GM19468 (cell line): ENCODE results near the gene AFAP1.

Experiments used
- ATAC-seq: cut with Tn5 transposase; IDR thresholded peaks from one replicate; pipeline ENCODE4 v1.9.1; 2021; ENCODE audit warnings: mild to moderate bottlenecking, moderate library complexity, moderate number of reproducible peaks; ENCODE audit not compliant: unreplicated experiment; ENCODE audit errors: extremely low read depth

AFAP1 gene

DNA sequence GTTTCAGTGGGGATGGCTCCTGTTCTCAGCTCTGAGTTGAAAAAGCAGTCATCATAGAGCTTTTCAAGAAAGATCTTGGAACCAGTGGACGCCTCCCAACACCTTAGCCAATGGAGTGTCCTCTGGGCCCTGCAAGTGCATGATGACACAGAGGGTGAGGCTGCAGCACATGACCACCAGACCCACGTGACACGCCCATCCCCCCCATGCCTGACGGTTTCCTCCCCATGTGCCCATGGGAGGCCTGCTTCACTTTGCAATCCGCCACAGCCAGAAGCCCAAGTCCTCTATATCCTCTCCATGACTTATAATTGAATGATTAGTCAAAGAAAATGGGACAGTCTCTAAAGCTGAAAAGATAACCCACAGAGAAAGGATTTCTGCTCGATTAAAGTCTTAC lies 187.0 kb downstream of the AFAP1 start:
- no peak for ATAC-seq

DNA sequence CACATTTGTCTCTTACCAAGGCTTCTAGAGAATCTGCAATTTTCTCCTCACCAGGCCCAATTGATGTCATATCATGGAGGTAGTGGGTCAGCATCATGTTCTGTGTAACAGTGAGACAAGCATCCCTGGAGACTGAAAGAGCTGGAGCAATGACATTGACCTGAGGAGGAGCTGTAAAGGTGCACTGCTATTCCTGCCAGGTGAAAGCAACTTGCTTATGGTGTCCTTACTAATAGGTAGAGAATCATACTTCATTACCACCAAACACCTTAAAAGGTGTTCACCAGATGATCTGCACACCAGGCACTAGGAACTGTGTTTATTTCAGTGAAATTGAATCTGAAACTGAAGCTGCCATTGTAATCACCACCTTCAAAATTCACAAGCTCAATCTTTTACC lies 188.7 kb downstream of the AFAP1 start:
- no peak for ATAC-seq

DNA sequence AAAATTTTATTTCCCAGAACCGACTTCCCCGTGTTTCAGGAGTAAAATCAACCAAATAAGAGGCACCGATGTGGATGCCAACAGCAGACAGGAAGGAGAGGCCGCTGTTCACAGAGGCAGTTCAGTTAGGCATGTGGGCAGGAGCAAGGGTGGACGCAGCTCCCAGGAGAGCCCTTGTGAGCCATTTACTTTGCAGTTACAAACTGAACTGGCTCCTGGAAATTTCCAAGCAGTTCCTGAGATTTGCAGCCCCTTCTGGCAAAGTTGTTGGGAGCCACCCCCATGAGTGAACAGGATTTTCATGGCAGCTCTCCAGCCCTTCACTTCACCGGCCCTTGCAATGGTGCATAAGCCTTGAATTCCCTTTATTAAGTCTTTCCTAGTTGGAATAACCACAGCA lies 189.1 kb downstream of the AFAP1 start:
- no peak for ATAC-seq

DNA sequence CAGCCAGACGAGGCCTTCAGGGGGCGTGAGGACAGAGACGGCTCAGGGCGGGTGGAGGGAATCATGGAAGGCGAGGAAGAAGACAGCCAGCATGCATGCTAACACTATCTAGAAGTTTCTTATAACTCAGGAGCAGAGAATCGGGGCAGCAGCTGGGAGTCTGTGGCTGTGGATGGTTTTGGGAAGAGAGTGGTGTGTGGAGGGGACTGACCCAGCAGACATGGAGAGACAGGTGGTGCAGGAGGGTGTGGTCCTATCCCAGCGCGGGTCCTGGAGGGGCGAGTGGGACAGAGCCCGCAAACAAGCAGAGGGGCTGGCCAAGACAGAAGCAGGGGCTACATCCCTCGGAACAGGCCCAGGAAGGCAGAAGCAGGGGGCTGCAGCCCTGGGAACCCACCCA lies 192.1 kb downstream of the AFAP1 start:
- ATAC-seq = no peak

DNA sequence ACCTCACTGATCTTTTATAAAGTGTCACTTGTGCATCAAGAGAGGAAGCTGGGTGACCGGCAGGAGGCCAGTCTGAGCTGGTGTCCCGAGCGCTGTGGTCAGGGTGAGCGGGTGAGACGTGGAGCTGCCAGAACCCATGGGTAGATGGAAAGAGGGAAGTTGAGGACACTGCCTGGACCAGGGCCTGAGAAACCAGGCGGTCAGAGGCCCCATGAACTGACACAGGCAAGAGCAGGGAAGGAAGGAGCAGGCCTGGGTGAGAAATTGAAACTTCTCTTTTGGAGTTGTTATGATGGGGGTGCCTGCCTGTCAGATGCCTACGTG lies 192.6 kb downstream of the AFAP1 start:
- no peak for ATAC-seq

DNA sequence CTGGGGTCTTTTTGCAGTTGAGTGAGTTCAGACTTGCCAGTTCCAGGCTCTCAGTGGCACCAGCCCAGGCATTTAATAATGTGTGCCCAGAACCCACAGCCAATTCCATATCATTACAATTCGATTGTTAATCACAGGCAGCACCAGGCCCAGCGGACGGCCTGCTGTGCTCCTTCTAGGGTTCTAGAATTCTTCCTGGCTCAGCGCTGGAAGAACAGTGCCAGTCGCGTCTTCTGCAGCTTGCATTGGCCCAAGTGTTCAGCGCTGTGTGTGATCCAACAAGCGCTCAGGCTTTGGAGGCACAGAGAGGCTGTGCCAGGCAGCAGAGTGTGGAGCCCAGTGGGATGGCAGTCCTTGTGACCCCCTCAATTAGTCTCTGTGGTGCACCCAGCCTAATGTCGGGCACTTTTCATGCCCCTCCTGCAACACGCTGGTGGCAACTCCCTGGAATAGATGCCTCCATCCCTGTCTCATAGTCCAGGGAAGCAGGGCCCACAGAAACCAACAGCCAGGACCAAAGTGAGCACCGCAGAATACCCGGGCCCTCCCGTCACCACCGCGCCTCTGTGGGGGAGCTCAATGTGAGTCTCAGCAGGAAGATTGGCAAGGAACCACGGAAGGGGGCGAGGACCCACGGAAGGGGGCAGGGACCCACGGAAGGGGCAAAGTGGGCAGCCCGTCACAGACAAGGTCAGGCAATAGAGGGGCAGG lies 193.2 kb downstream of the AFAP1 start:
- no peak for ATAC-seq

DNA sequence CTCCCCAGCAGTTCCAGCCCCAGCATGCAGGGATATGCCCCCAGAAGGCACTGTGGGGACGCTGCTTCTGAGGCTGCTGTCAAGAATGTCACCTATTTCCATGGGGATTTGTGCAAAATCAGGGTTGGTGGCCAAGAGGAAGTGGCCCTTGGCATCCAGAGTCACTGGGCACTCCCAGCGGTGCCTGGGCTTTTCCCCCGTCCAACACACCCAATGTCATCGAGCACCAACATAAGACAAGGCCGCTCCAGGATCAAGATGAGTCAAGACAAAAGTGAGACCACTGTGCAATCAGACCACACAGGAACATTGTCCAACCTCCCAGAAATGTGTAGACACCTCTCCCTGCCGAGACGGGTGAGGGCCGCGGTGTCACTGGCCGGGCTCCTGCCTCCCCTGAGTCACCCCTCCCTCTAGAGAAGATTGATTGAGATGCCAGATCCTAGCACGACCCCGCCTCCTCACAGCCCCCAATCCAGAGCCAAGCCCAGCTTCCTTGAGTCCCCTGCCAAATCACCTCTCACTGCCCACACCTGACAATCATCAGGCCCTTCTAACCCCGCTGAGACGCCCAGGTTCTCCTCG lies 194.3 kb downstream of the AFAP1 start:
- no peak for ATAC-seq

DNA sequence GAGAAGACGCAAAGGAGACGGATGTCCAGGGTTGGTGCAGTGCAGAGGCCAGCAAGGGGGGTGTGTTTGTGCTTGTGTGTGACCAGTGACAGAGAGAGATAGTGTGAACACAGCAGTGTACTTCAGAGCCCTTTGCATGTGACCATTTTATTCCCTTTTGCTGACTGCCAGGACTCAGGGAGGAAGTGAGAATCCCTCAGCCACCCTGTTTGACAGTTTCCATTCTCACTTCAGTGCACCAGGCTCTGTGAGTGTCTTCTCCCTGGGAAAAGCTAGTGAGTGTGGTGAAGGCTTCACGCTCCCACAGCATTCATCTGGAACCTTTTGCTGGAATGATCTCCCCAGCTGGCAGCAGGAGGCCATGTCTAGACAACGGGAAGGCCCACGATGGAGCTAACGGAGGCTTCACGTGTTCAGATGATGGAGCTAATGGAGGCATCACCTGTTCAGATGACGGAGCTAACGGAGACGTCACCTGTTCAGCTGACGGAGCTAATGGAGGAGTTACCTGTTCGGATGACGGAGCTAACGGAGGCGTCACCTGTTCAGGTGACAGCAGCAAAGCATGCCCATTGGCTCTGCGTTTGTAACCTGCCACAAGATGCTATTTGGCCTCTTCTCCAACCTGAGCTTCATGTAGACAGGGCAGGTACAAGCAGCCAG lies 195.4 kb downstream of the AFAP1 start:
- ATAC-seq = no peak

DNA sequence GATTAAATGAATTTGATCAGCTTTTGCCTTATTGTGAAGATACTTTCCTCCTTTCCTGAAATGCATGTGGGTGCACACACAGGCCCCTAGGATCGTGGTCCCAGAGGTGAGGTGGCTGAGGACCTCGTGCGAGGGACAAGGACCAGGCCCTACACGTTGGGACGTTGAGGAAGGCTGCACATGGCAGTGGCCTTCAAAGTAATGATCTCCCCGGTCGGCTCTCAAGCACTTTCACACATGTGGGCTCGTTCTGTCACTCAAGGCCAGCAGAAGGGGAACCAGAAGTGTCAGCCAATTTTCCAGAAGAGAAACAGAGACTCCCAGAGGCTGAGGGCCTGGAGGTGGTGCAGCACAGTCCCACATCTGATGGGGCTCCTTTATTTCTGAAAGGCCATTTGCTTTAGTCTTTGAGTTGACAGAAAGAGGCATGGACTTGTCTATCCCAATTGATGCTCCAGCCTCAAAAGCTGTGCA lies 196.8 kb downstream of the AFAP1 start:
- ATAC-seq = no peak

DNA sequence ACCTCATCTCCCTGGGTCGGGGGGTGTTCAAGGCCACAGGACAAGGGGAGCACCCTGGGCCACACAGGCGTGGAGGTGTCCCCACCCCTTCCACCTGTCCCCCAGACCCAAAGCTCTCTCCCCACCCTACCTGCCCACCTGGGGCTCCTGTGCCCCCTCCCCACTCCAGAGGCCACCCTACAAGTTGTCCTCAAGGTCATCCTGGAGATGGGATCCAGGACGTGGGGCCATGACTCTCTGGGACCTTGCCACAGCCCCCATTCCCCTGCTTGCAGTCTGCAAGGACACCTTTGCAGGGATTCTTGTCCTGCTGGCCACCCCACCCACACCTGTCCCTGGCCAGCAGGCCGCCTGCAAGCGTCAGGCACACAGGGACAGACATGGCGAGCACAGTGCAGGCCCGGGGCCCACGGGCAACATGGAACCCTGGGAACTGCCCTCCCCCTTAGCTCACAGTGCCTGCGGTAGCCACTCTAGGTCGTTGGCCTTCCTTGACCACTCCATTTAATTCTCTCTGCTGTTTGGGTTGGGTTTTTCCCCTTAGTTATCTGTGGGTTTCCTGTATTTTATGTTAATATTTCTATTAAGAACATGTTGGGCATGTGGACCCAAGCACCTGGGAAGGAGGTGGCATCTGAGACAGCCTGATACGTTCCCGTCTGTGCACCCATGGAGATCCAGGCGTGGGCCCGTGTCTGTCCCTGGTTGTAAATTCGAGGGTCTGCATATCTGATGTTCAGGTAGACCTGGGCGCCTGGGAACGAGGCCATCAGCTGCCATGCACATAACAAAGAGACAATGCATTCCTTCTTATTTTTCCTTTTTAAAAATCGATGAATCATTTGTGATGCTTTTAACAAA lies 197.5 kb downstream of the AFAP1 start:
- ATAC-seq = no peak

DNA sequence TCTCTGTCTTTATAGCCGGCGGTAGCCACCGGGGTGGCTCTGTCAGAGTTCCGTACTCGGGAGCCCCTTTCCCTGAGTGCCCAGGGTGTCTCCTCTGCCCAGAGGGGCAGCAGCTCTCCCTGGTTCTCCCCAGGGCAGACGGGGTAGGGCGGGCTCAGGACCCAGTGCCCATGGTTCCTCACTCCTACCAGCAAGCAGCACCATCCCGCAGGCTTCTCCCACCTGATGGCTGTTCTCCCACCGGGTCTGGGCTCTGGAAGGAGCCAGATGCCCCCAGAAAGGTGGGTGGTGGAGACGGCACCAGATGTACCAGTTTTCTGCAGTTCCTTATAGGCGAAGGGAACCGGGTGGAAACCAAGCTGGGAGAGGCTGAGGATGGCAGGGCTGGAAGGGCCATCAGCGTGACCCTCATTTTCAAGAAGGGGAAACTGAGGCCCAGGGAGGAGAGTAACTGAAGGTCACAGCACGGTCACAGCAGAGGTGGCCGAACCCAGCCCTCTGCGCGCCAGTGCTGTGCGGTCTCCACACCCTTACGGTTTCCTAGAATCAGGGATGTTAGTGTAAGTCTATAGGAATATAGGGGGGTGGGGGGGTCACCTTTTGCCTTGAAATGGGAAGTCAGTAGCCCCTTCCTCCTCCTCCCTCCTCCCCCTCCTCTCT lies 198.7 kb downstream of the AFAP1 start:
- ATAC-seq = no peak

DNA sequence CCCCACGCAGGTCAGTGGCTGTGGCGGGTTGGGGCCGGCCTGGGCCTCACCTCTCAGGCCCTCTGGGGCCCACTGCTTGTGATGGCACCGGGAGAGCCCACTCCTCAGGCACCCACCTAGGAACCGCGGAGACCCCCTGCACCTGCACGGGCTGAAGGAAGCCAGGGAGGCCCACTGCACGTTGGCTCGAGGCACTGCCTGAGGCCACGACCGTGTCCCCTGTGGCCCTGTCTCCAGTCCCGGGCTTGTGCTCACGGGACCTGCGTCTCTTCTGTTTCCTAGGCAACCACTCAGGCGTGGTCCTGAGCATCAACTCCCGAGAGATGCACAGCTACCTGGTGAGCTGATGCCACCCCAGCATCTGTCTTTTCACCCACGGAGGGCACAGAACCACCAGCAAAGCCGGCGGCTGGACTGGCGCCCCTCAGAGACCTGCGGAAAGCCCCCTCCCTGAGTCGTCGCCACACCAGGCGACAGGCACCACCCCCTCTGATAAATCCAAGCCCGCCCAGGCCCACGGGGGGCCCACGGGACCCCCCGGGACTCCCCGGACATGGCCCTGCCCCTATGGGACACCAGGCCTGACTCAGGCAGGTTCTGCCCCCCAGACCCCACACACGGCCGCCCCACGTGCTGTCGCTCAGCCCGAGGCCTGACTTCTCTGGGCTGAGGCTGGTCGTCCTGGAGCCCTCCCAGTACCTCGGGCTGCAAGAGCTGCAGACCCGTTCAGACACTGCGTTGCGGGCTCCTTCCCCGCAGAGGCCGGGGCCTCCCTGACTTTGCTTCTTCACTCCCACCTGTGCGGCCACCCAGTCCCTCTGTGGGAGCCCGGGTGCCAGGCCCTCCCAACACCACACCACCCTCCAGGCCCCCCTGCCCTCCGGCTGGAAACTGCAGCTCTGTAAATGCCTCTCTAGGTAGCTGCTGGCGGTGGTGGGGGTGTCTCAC lies 199.5 kb downstream of the AFAP1 start:
- no peak for ATAC-seq

DNA sequence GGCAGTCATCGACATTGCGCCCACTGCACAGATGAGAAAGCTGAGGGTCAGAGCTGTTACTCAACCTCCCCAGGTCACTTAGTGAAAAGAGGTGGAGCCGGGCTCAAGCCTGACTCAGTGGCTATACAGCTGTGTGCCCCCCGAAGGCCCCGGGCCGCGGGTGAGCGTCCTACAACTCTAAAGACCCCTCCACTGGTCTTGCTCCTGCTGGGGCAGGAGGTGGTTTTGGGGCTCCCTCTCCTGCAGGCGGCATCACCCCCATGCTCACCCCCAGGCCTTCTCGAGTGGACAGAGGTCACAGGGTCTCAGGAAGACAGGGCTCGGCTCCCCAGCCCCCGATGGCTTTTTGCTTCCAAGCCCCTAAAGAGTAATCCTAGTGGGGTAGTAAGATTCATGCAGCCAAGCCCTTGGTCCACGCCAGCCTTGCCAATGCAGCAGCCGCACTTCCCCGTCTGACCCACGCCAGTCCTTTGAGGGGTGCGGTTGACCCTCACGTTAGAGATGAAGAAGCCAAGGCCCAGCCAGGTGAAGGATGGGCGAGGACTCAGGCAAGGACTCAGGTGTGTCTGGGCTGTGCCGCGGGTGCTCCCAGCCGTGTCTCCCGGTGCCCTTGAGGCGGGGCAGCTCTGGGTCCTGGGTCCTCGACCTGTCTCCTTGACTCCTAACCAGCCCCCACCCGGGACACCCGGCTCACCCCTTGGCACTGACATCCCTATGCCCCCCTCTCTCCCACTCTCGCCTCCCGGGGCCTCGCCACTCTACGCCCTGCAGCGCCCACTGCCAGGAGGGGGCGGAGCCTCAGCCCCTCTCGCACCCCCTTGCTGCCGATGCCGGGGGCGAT lies 200.4 kb downstream of the AFAP1 start:
- ATAC-seq = no peak

DNA sequence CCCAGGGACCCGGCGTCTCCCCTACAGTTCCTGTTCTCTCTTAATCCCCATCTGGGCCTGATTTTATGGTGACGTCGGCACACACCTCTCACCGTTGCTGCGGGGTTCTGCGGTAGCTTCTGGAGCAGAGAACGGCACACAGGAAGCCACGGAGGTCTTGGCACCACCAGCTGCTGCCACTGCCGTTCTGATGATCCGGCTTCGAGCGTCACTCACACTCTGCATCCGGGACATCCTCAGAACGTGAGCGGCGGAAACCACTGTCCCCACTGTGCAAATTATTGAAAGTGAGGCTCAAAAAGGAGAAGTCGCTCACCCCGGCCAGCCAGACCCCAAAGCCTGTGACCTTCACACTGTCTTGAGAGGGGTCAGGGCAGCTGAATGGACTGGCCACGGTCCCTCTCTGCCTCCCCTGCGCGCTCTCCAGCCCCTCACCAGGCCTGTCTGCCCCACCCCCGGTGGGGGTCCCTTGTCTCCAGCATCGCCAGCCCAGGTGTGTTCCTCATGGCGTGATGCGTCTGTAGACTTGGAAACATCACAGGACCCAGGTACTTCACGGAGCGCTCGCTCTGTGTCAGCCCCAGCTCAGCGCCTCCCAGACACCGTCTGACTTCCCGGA lies 201.1 kb downstream of the AFAP1 start:
- ATAC-seq = no peak

DNA sequence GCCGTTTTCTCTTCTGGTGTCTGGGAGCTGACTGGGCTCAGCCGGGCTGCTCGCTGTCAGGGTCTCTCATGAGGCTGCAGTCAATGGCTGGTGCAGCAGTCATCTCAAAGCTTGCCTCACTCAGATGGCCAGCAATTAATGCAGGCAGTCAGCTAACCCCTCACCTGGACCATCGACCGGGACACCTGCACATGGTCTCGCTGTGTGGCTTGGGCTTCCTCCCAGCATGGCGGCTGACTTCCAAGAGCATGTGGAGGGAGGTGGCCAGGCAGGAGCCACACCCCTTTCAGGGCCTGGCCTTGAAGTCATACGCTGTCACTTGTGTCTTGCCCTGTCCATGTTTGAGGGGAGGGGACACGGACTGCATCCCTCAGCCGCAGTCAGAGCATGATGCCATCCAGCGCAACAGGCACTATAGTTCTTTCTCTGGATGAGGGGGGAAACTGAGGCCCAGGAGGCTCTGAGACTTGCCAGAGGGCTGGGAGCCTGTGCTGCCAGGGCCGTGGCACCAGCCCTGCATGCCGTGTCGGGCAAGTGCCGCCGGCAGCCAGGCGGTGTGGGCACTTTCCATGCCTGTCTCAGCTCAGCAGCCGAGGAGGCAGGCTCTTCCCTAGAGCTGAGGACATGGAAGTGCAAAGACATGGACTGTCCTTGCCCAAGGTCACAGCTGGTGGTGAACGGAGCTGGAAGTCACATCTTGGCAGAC lies 201.8 kb downstream of the AFAP1 start:
- ATAC-seq = no peak

DNA sequence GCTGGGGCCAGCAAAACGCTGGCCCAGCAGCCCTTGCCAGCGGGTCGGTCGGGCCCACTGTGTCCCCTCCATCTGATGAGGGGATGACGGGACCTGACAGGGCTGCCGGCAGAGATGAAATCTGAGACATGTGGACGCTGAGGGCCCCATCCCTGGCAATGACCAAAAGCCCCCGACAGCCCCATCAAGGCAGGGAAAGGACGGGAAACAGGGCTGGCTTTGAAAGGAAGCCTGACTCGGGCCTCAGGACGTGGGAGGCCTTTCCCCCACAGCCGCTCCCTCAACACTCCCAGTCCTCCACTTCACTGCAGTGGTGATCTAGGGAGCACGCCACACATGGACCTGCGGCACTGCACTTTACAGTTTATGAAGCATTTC lies 202.4 kb downstream of the AFAP1 start:
- ATAC-seq = no peak
